A673 (cell line): ENCODE measurements around the gene PSPN. TPM values are rescaled to one million over a fixed set of nuclear protein-coding genes. Genes with fewer than 3 reads are reported as not detected.
"Not testable (repeated sequence)": the region's sequence is repeated elsewhere in the genome, so short reads cannot be mapped to it uniquely, and the experiment has no call there.

Source experiments
- BruUV-seq: library from RNA; stranded (reverse); fragments of 400-500 nt; replicated peaks from 2 replicates; lab custom pipeline; 2021; lab: Mats Ljungman, UMichigan
- CTCF ChIA-PET: fragments of 300-600 bp; sonication (Branson Sonifier 250); formaldehyde crosslinking; loops from one replicate; lab custom pipeline; 2022; ENCODE audit warnings: antibody characterized with exemption; lab: Charles Lee
- POLR2A ChIA-PET: fragments of 300-600 bp; sonication (Branson Sonifier 250); formaldehyde crosslinking; loops from one replicate; lab custom pipeline; 2022; ENCODE audit warnings: antibody characterized with exemption; ENCODE audit not compliant: low non-redundant PET; lab: Charles Lee
- DNase-seq: peaks from one replicate; pipeline ENCODE4 v3.0.0-alpha.2; 2015; ENCODE audit warnings: low spot score
- H3K27ac ChIP-seq: fragments of 200-600 bp; sonication (generic); 2 replicates; pipeline ENCODE4 v1.5.1; 2016; ENCODE audit warnings: mixed run types, low read depth, mild to moderate bottlenecking, mixed read lengths, antibody characterized with exemption, low read length; ENCODE audit not compliant: poor library complexity, severe bottlenecking
- H3K27me3 ChIP-seq: fragments of 200-600 bp; sonication (generic); replicated peaks from 2 replicates; pipeline ENCODE4 v1.6.1; 2017; ENCODE audit warnings: mixed run types, low read depth, mild to moderate bottlenecking, mixed read lengths, antibody characterized with exemption, low read length; ENCODE audit not compliant: insufficient read depth, poor library complexity
- H3K36me3 ChIP-seq: fragments of 200-600 bp; sonication (generic); 2 replicates; pipeline ENCODE4 v1.6.1; 2016; ENCODE audit warnings: mixed run types, mild to moderate bottlenecking, mixed read lengths, antibody characterized with exemption, low read length; ENCODE audit not compliant: insufficient read depth, poor library complexity, severe bottlenecking
- H3K4me1 ChIP-seq: fragments of 200-600 bp; sonication (generic); 2 replicates; pipeline ENCODE4 v1.6.1; 2017; ENCODE audit warnings: mixed run types, mild to moderate bottlenecking, mixed read lengths, antibody characterized with exemption, low read length; ENCODE audit not compliant: insufficient read depth, poor library complexity, severe bottlenecking
- H3K4me3 ChIP-seq: fragments of 200-600 bp; sonication (generic); 2 replicates; pipeline ENCODE4 v1.5.1; 2016; ENCODE audit warnings: low read depth, mixed run types, mild to moderate bottlenecking, mixed read lengths, low read length; ENCODE audit not compliant: poor library complexity, severe bottlenecking
- H3K9me3 ChIP-seq: fragments of 200-600 bp; sonication (generic); 2 replicates; pipeline ENCODE4 v1.6.1; 2016; ENCODE audit warnings: mixed run types, low read depth, mild to moderate bottlenecking, mixed read lengths, antibody characterized with exemption, low read length; ENCODE audit not compliant: poor library complexity, severe bottlenecking
- EZH2 ChIP-seq: fragments of 200-600 bp; sonication (generic); IDR thresholded peaks from 2 replicates; pipeline ENCODE4 v1.6.1; 2017; ENCODE audit warnings: borderline replicate concordance, low read depth, mild to moderate bottlenecking, mixed read lengths, antibody characterized with exemption, low read length; ENCODE audit not compliant: poor library complexity, severe bottlenecking
- intact Hi-C: fragments of 100-400 bp; cut with micrococcal nuclease; formaldehyde crosslinking; loops from one replicate; pipeline ENCODE4 v1.10.0; 2022; ENCODE audit not compliant: unreplicated experiment
- total RNA-seq: library from RNA; stranded (reverse); gene quantifications from 2 replicates; pipeline ENCODE4 v1.2.3, GENCODE V29; 2021
- TF ChIP-seq, protein P1 (sequence below): fragments of 300-800, 200-600 bp; sonication (generic); conservative IDR thresholded peaks from 2 replicates; pipeline ENCODE4 v1.5.1; 2017; ENCODE audit warnings: low read depth, mild to moderate bottlenecking, antibody characterized with exemption, low read length, moderate library complexity, mixed read lengths

Gene PSPN
- total RNA-seq, 1 experiment from 2014 or later = 3.4 TPM

DNA sequence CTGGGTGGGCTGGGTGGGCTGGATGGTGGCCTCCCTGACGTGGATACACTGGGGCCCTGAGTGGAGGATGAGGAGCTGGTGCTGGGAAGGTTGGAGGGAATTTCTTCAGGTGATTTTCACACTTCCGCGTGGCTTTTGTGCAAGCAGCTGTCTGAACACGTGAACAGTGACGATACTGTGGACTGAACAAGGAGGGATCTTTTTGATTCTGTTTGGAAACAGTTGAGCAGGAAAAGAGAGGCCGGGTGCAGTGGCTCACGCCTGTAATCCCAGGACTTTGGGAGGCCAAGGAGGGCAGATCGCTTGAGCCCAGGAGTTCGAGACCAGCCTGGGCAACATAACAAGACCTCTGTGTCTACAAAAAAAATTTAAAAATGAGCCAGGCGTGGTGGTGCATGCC lies 26.3 kb upstream of the PSPN start:
- intact Hi-C loops = no loop called here
- TF ChIP-seq, protein P1, sequence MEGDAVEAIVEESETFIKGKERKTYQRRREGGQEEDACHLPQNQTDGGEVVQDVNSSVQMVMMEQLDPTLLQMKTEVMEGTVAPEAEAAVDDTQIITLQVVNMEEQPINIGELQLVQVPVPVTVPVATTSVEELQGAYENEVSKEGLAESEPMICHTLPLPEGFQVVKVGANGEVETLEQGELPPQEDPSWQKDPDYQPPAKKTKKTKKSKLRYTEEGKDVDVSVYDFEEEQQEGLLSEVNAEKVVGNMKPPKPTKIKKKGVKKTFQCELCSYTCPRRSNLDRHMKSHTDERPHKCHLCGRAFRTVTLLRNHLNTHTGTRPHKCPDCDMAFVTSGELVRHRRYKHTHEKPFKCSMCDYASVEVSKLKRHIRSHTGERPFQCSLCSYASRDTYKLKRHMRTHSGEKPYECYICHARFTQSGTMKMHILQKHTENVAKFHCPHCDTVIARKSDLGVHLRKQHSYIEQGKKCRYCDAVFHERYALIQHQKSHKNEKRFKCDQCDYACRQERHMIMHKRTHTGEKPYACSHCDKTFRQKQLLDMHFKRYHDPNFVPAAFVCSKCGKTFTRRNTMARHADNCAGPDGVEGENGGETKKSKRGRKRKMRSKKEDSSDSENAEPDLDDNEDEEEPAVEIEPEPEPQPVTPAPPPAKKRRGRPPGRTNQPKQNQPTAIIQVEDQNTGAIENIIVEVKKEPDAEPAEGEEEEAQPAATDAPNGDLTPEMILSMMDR = no peak
- no peak for TF ChIP-seq EZH2
- POLR2A ChIA-PET = no interaction called here

DNA sequence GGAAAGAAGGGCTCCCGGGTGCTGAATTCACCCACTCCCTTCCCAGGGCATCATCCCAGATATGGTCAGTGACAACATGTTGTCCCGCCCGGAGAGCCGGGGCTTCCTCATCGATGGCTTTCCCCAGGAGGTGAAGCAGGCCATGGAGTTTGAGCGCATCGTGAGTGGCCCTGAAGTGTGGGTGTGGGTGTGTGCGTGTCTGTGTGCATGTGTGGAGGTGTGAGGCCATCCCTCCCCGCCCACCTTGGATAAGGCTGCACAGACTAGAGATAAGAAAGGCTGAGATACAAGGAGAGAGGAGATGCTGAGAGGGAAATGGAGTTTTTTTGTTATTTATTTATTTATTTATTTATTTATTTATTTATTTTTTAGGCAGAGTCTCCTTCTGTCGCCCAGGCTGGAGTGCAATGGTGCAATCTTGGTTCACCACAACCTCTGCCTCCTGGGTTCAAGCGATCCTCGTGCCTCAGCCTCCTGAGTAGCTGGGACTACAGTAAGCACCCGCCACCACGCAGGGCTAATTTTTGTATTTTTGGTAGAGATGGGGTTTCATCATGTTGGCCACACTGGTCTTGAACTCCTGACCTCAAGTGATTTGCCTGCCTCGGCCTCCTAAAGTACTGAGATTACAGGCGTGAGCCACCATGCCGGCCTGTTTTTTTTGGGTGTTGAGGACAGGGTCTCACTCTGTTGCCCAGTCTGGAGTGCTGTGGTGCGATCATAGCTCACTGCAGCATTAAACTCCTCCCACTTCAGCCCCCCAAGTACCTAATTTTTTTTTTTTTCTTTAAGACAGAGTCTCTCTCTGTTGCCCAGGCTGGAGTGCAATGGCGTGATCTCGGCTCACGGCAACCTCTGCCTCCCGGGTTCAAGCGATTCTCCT lies 24.6 kb upstream of the PSPN start:
- H3K4me1 ChIP-seq, CTCF ChIA-PET, POLR2A ChIA-PET, H3K27ac ChIP-seq, H3K9me3 ChIP-seq, H3K36me3 ChIP-seq, intact Hi-C loops, BruUV-seq, H3K27me3 ChIP-seq, DNase-seq, H3K4me3 ChIP-seq: not testable (repeated sequence)

More for the DNA sequence above, 26.3 kb upstream of the PSPN start:
- no TSS peak for BruUV-seq
- Histone ChIP-seq H3K27ac (no peak overlapping the region), H3K36me3 (no peaks in the 10 kb centered on the region), H3K4me1 (no peaks in the 10 kb centered on the region), H3K27me3 (no peaks in the 10 kb centered on the region), H3K9me3 (no peaks in the 10 kb centered on the region), H3K4me3 (no peak overlapping the region)
- no peak for DNase-seq
- CTCF ChIA-PET = interaction anchor here (0.6 kb wide), 1 partner anchor 246 kb away, joined by 7 read pairs; no protein-coding TSS in a partner anchor

DNA sequence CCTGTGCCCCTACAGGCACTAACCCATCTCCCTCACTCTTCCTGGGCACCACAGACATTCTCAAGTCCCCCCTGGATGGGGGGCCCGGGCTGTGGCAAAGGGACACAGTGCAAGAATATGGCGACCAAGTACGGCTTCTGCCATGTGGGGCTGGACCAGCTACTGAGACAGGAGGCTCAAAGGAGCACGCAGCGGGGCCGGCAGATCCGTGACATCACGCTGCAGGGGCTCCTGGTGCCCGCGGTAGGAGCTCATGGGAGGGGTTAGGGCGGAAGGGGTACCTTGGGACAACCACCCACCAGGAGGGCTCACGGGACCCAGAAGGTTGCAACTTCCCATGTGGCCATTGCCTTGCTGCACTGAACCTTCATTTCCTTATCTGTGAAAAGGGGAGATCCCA lies 20.6 kb upstream of the PSPN start:
- H3K36me3 ChIP-seq = peaks cover 8% of the 10 kb centered on the region
- no peaks in the 10 kb centered on the region for H3K9me3 ChIP-seq
- H3K27ac ChIP-seq = no peak overlapping the region
- H3K27me3 ChIP-seq = no peaks in the 10 kb centered on the region
- H3K4me3 ChIP-seq = no peak overlapping the region
- BruUV-seq = no TSS peak
- intact Hi-C loops = no loop called here
- H3K4me1 ChIP-seq = peaks cover 14% of the 10 kb centered on the region
- DNase-seq = no peak
- ChIA-PET CTCF (no interaction called here), POLR2A (no interaction called here)
- TF ChIP-seq EZH2 = no peak
- TF ChIP-seq, protein P1 = no peak
